Muscle of back (tissue), 11 donors: ENCODE measurements around the gene PRKCA. TPM values are rescaled to one million over a fixed set of nuclear protein-coding genes. Genes with fewer than 3 reads are reported as not detected.

Source experiments
- DNase-seq, 3 donors: peaks; one replicate each; pipeline versions ENCODE4 v3.0.0 to v3.0.0-alpha.2; 2013
- polyA plus RNA-seq, 10 donors: library from polyadenylated mRNA; unstranded; fragments of 120-200 nt; gene quantifications; one replicate each; pipeline ENCODE4 v1.2.1, GENCODE V29; 2013; ENCODE audit not compliant: insufficient read length in 10 of 10

The PRKCA gene
- polyA plus RNA-seq, 10 donors, result 3.0 to 5.1 (median 4.1) TPM

DNA sequence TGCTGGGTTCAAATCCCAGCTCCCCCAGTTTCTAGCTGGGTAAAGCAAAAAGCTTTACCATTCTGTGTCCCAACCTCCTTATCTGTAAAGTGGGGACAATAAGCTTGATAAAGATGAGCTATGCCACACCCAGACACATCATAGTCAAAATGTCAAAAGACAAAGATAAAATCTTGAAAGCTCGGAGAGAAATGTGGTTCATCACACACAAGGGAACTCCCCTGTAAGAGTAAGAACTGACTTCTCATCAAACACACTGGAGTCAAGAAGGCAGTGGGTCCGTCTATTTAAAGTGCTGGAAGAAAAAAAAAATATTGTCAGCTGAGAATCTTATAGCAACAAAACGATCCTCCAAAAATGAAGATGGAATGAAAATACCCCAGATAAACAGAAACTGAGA is 557.8 kb downstream of the PRKCA start:
- DNase-seq, result no peak

Other genes with a start within 250 kb of the PRKCA start
- 10 to 100 TPM; 14.3 to 21.3 (median 17.8) TPM for gene CEP112, start 110.5 kb upstream of the PRKCA start, polyA plus RNA-seq
- gene APOH, start 73.2 kb upstream of the PRKCA start, polyA plus RNA-seq, result 1 to 10 TPM in 1 of 10 donors, under 1 TPM in 1, not detected in 8; 0.30 to 2.6 TPM